ENCODE measurements around the gene CD81.

The CD81 gene

GRCh38 chr11:2386591-2386990, 9.5 kb downstream of the CD81 start:
- Histone ChIP-seq H3K9me3 (ENCODE audit: insufficient read depth, low read length) (no peaks in the 10 kb centered on the region), H3K27ac (ENCODE audit: low read length) (no peak overlapping the region), H3K4me2 (ENCODE audit: low read length) (no peak overlapping the region), H3K36me3 (replicated peaks; ENCODE audit: low read depth, low read length) (peaks cover 4% of the 10 kb centered on the region), H2AFZ (ENCODE audit: low read depth, low read length) (no peak overlapping the region), H3K9ac (ENCODE audit: low read length) (no peak overlapping the region), H4K20me1 (ENCODE audit: insufficient read depth, low read length) (peaks cover 87% of the 10 kb centered on the region), H3K4me1 (ENCODE audit: low read length) (peaks cover 20% of the 10 kb centered on the region; the same call in 1 of the 2 replicates), H3K79me2 (ENCODE audit: low read length) (peaks cover 94% of the 10 kb centered on the region), H3K27me3 (ENCODE audit: low read depth, low read length) (no peaks in the 10 kb centered on the region), H3K4me3 (ENCODE audit: low read length) (no peak overlapping the region)
- TF ChIP-seq CTCF (IDR thresholded peaks at IDR 0.05; ENCODE audit: low read depth, low read length) (no peak), EZH2phosphoT487 (IDR thresholded peaks at IDR 0.05; ENCODE audit: low read depth) (no peak)

GRCh38 chr11:2387266-2387987, 10.3 kb downstream of the CD81 start:
- H3K79me2 ChIP-seq (ENCODE audit: low read length): peaks cover 85% of the 10 kb centered on the region
- no peak overlapping the region for H3K9ac ChIP-seq (ENCODE audit: low read length)
- no peak overlapping the region for H3K4me2 ChIP-seq (ENCODE audit: low read length)
- H3K36me3 ChIP-seq (replicated peaks; ENCODE audit: low read depth, low read length): peaks cover 4% of the 10 kb centered on the region
- no peak overlapping the region for H3K27ac ChIP-seq (ENCODE audit: low read length)
- H3K4me1 ChIP-seq (ENCODE audit: low read length): peaks cover 20% of the 10 kb centered on the region; the same call in 1 of the 2 replicates
- no peak overlapping the region for H2AFZ ChIP-seq (ENCODE audit: low read depth, low read length)
- H4K20me1 ChIP-seq (ENCODE audit: insufficient read depth, low read length): peaks cover 87% of the 10 kb centered on the region
- TF ChIP-seq CTCF (IDR thresholded peaks at IDR 0.05; ENCODE audit: low read depth, low read length) (no peak), EZH2phosphoT487 (IDR thresholded peaks at IDR 0.05; ENCODE audit: low read depth) (no peak)
- H3K27me3 ChIP-seq (ENCODE audit: low read depth, low read length): no peaks in the 10 kb centered on the region
- H3K4me3 ChIP-seq (ENCODE audit: low read length): no peak overlapping the region
- H3K9me3 ChIP-seq (ENCODE audit: insufficient read depth, low read length): no peaks in the 10 kb centered on the region

- H3K79me2 ChIP-seq (ENCODE audit: low read length): peaks cover 73% of the 10 kb centered on the region
- H3K4me2 ChIP-seq (ENCODE audit: low read length): no peak overlapping the region
- H3K4me1 ChIP-seq (ENCODE audit: low read length): peaks cover 17% of the 10 kb centered on the region; the same call in 1 of the 2 replicates
- H3K27me3 ChIP-seq (ENCODE audit: low read depth, low read length): no peaks in the 10 kb centered on the region
- H2AFZ ChIP-seq (ENCODE audit: low read depth, low read length): no peak overlapping the region
- no peak overlapping the region for H3K27ac ChIP-seq (ENCODE audit: low read length)
- no peaks in the 10 kb centered on the region for H3K9me3 ChIP-seq (ENCODE audit: insufficient read depth, low read length)
- no peak overlapping the region for H3K9ac ChIP-seq (ENCODE audit: low read length)
- H3K4me3 ChIP-seq (ENCODE audit: low read length): no peak overlapping the region
- no peak for TF ChIP-seq EZH2phosphoT487 (IDR thresholded peaks at IDR 0.05; ENCODE audit: low read depth)
- TF ChIP-seq CTCF (IDR thresholded peaks at IDR 0.05; ENCODE audit: low read depth, low read length): no peak
- peaks cover 80% of the 10 kb centered on the region for H4K20me1 ChIP-seq (ENCODE audit: insufficient read depth, low read length)
- H3K36me3 ChIP-seq (replicated peaks; ENCODE audit: low read depth, low read length): peaks cover 4% of the 10 kb centered on the region
These were observed 11.6 kb downstream of the CD81 start for GRCh38 chr11:2388431-2389376.
